Esophagus squamous epithelium (tissue), 4 donors: ENCODE results near the gene AZGP1.

Source experiments
- CTCF ChIP-seq, 6 experiments: fragments of 450-650 bp in 4 of 6; fragments of 200-600 bp in 2 of 6; sonication (generic) in 2 of 6; IDR thresholded peaks; one replicate each; pipeline ENCODE4 v1.5.1; 2016 to 2019; ENCODE audit warnings: antibody characterized with exemption in 6 of 6, mild to moderate bottlenecking in 4 of 6, moderate library complexity in 4 of 6
- POLR2A ChIP-seq, 4 donors: fragments of 450-650 bp; IDR thresholded peaks; one replicate each; pipeline ENCODE4 v1.6.1; 2017; ENCODE audit warnings: antibody characterized with exemption in 4 of 4, mild to moderate bottlenecking in 4 of 4, moderate library complexity in 3 of 4

DNA sequence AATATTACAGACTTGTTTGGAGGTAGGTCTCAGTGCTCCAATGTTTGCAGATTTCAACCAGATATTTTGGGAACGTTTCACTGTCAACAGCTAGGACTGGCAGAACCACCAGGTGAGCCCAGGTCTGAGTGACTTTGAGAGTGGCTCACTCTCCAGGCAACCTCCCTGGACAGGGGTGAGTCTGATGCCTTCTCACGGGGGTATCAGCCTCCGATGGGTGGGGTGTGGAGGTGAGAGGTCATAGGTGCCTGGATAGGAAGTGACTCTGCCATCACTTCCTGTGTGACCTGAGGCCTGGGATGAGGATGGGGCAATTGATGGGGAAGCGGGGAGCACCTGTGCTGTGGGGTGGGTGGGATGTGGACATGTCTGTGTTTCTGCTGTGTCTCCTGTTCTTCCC, 4.6 kb downstream of the AZGP1 start:
- no peak for TF ChIP-seq CTCF (IDR thresholded peaks at IDR 0.05)
- no peak for TF ChIP-seq POLR2A (IDR thresholded peaks at IDR 0.05)
